Dermis microvascular lymphatic vessel endothelial cell (primary cell): ENCODE results near the gene HOXA4. TPM values are rescaled to one million over a fixed set of nuclear protein-coding genes. Genes with fewer than 3 reads are reported as not detected.

Source experiments
- DNase-seq, 2 donors: peaks; one replicate each; pipeline versions ENCODE4 v3.0.0 to v3.0.0-alpha.2; 2010; ENCODE audit warnings: low read depth in 2 of 2
- total RNA-seq: library from RNA; depleted of rRNA; stranded (reverse); fragments of >200 nt; gene quantifications from 2 replicates; pipeline ENCODE4 v1.2.1, GENCODE V29; 2014

The HOXA4 gene
- total RNA-seq, result 0.51 TPM in 2 replicates

DNA sequence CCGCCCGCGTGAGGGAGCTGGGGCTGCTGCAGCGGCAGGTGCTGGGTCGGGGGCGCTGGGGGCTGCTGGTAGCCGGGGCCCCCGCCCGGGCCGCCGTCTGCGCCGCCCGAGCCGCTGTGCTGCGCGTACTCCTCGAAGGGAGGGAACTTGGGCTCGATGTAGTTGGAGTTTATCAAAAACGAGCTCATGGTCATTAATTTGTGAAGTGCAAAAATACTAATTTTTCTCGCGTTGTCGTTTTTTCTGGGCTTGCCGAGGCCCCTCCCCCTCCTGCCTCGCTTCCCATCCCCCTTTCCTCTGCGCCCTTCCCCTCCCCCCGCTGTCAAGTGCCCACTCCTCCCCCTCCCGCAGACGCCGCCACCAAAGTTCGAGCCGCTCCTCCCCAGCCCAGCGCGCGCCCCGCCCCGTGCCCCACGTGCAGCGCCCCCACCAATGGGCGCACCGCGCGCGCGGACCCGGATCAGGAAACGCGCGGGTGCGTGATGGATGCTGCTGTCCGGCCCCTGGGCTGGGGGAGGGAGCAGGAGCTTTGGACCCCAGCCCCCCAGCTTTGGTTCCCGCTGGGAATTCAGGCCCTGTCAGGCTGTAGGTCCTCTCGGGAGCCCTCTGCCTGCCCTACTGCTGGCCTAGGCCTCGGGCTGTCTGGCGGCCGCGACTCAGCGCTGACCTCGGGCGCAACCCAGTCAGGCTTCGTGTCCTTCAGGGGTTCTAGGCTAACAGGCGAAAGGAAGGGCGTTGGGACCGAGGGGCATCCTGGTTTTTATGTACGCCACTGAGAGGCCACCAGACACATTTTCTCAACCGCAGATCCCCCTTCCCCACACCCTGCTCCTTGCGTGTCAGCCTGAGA lies at the start of gene HOXA4:
HOXA4 (minus strand) TSS at position 218 of the 850 bp plus-strand sequence; CDS start at position 194, 24 bp downstream.
- DNase-seq, result peak; percentile 71 to 94

- peak; percentile 30 to 71 for DNase-seq
Measured at GRCh38 chr7:27179503-27180430, 49.2 kb upstream of the HOXA4 start.

DNA sequence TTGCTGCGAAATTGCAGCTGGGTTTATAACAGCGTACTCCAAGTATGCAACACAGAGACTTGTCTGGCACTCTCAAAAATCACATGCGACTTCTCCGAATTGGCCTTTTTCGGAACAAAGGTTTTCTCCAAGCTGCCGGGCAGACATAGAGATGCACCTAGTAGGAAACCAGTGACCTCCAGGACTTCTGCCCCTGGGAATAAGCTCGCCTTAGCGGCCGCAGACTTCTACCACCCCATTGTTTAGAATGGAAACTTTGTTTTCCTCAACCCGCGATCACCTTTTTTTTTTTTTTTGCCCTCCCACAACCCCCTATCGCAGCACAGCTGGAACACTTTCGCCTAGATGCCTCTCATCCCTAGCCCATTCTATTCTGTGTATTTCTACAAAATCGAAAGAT lies 48.5 kb upstream of the HOXA4 start:
- no peak for DNase-seq

- DNase-seq, result no peak
Measured at GRCh38 chr7:27178366-27178765, 47.8 kb upstream of the HOXA4 start.

- DNase-seq, result no peak
Measured at GRCh38 chr7:27177795-27178320, 47.3 kb upstream of the HOXA4 start.

DNA sequence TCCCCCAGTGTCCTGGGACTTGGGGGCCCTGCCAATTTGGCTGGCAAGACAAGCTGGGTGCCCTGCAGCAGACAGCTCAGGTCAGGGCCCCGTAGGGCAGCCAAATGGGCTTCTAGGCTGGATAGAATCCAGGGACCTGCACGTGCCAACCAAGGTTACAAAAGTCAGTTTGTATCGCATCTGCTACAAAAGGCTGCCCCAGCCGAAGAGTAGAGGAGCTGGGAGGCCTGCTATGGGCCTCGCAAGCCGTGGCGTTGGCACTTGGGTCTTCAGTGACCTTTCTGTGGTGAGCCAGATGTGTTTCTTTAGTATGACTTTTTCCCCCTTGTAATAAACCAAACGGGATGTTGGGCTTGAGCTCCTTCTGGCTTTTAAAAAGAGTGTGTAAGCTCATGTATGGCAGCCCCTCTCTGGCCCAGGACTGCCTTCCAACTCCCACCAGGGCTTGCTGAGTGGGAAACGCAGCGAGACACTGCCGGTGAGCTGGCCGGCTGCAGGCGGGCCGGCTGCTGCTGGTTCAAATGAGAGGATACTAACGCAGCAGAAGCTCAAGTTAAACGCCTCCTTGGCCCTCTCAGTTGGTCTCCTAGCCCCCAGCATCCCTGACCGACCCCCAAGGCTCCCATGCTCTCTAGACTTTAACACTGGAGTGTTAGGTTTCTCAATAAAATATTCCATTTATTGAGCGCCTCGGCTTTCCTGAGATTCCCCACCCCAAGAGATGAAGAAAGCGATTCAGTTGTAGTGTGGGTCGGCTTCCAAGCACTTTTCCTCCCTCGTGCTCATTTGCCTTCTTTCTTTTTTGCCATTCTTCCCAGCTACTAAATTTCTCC lies 46.6 kb upstream of the HOXA4 start:
- DNase-seq, result no peak

DNA sequence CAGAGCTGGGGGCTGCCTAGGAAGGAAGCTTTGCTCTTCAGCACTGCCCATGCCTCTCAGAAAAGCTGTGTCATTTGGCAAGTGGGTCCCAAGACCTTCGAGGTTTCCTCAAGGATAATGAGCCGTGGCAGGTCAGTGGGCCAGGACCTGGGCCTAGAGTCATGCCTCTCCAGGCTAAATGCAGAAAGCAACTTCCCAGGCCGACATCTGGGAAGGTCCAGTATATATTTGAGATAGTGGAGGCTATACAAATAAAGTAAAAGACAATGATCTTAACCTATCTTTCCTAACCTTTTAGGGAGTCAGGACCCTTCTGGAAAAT lies 45.9 kb upstream of the HOXA4 start:
- no peak for DNase-seq

DNA sequence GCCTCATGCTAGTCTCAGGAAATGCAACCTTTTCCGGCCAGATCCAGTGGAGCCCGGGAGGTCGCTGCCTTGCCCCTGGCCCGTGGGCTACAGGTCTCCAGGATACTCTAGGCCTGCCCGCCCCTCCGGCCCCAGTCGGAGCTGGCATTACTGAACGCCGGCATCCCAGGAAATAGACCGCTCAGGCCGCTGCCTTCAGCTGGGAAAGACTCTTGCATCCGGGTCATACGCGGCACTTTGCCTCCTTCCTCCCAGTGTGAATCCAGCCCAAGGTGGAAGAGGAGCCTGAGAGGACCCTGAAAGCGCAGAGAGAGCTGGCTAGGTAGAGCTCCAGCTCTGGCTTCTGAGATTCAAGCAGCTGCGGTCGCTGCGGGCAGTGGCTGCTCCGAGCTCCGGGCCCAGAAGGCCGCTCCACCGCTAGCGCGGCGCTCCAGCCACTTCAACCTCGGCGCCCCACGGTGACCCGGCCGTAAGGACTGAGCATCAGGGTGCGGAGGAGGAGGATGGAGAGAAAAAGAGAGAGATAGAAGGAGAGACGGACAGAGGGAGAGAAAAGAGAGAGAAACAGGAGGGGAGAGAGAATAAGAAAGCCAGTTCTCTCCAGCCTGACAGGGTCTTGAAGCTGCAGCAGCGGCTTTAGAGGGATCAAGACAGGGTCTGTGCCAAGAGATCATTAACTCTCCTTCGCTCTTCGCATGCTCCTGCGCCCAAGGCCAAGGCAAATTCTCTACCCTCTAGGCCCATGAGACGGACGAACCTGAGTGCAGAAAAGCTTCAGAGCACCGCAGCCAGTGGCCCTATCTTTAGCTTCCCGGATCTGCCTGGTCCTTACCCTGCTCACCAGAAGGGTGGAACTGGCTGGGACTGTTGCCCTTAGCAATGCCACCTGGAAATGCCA lies 45.3 kb upstream of the HOXA4 start:
- no peak for DNase-seq

GRCh38 chr7:27174874-27175625 lies 44.5 kb upstream of the HOXA4 start:
- no peak for DNase-seq

DNA sequence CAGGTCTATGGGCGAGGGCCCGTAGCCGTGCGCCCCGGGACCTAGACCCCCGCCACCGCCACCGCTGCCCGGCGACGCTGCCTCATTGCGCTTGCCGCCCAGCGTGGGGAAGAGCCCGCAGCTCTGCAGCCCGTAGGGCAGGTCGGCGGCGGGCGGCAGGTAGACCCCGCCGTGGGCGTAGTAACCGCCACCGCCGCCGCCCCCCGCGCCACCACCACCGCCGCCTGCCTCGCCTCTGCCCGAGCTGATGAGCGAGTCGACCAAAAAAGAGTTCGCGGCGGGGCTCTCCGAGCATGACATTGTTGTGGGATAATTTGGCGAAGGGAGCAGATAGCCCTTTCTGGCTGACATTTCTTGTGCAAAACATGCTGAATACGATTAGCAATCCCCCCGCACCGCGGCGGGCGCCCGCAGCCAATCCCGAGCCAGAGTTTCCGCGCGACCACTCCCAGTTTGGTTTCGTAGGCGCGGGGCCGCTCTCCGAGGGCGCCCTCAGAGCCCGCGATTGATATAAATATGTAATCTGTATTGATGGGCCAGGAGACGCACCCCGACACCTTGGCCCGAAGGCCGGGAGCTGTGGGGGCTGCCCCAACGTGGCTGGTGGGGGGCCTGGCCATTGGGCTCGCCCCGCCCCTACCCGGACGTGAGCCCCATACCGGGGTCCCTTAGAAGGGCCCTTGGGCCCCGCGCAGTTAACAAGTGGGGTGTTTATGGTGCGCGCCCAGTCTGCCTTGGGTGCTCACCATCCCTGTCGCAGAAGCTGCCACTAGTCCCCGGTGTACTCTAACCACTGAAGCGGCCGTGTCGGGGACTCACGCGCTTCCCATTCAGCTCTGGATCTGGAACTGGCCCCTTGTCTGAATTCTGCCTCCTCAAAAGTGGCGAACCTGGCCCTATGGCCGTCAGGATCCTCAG lies 43.7 kb upstream of the HOXA4 start, which contains the start of gene HOXA10:
HOXA10 (minus strand) TSS at position 365 of the 918 bp plus-strand sequence; CDS start at position 351, 14 bp downstream.
- peak in 1 of 2 donors; percentile 54 for DNase-seq

GRCh38 chr7:27173511-27173955 lies 43.0 kb upstream of the HOXA4 start:
- no peak for DNase-seq

GRCh38 chr7:27172823-27173510 lies 42.4 kb upstream of the HOXA4 start:
- DNase-seq, result peak in 1 of 2 donors; percentile 50

DNA sequence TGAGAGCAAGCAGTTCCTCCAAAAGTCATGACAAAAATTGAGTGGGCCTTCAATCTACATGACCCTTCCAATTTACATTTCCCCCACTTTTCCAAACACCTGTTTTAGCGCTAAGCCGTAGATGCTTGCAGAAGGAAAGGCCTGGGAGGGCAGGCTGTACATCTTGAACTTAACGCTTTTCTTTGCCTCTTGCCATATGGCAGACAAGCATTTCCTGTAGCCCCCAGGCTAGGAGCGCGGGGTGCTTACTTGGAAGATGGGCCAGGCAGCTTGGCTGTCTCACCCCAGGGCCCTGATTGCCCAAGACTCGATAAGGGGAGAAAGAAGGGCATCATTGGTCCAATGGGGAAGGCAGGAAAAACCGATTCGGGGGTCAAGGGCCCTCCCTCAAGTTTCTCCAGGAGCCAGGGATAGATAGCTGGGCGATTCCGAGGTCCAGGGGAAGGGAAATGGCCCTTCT lies 41.8 kb upstream of the HOXA4 start:
- DNase-seq, result no peak

GRCh38 chr7:27171637-27172314 lies 41.2 kb upstream of the HOXA4 start:
- DNase-seq, result peak in 1 of 2 donors; percentile 20

GRCh38 chr7:27171325-27171636 lies 40.7 kb upstream of the HOXA4 start:
- peak in 1 of 2 donors; percentile 28 for DNase-seq

DNA sequence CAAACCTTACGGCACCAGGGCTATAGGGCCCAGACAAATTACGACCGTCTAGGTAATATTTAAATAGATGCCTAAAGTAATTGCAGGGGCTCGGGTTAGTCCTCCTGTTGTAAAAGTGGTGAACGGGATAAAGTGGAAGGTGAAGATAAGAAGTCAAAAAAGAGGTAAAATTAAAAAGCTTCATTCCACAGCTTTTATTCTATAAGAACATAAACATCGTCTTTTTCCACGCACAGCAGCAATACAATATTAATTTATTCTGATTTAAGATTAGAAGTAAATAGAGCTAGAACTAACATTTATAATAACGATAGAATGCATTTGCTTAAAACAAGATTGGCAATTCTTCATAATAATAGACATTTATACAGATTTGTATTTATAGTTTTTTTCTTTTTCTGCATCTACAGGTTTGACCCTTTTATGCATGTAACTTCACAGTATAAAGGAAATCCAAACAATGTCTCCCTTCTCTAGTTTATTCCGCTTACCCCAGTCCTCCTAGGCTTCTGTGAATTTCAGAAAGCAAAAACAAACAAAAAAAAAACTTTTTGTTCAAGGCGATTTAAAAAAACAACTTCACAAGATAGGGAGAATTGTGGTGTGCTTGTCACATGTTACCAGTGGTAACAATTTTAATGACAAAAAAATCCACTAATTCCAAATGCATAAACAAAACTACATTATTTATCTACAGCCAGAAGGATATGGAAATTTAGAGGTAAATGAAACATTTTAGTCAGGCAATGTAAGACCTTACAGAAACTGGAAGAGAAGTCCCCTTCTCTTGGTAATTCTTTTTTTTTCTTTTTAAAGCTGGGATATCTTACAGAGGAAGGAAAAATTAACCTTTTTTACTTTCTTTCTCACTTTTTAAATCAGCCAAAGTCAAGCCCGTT lies 40.1 kb upstream of the HOXA4 start:
- DNase-seq, result no peak
